OCI-LY3 (cell line): ENCODE measurements around the gene TNNC2.

Experiments
- H2AFZ ChIP-seq: fragments of 200-600, 300-600 bp; shearing (Covaris generic); 2 replicates; pipeline ENCODE4 v1.6.0; 2014; ENCODE audit warnings: antibody characterized with exemption, low read depth, low read length
- H3K27ac ChIP-seq: fragments of 200-600, 300-600 bp; sonication (generic); 2 replicates; pipeline ENCODE4 v1.5.1; 2014; ENCODE audit warnings: mild to moderate bottlenecking, low read length, moderate library complexity, mixed read lengths
- H3K27me3 ChIP-seq: fragments of 200-600, 300-600 bp; sonication (generic); 2 replicates; pipeline ENCODE4 v1.6.1; 2014; ENCODE audit warnings: low read depth, low read length, mixed read lengths
- H3K36me3 ChIP-seq: fragments of 200-600, 300-600 bp; sonication (generic); replicated peaks from 2 replicates; pipeline ENCODE3; 2014; ENCODE audit warnings: low read depth, low read length, mixed read lengths
- H3K4me1 ChIP-seq: fragments of 300-600, 200-600 bp; sonication (generic); 2 replicates; pipeline ENCODE4 v1.6.1; 2014; ENCODE audit warnings: low read length, mixed read lengths
- H3K4me2 ChIP-seq: fragments of 200-600, 300-600 bp; sonication (generic); 2 replicates; pipeline ENCODE4 v1.6.1; 2014; ENCODE audit warnings: low read length, mixed read lengths
- H3K4me3 ChIP-seq: fragments of 300-600, 200-600 bp; sonication (generic); 2 replicates; pipeline ENCODE4 v1.5.1; 2014; ENCODE audit warnings: antibody characterized with exemption, mild to moderate bottlenecking, low read length, moderate library complexity
- H3K79me2 ChIP-seq: fragments of 300-600, 200-600 bp; shearing (Covaris generic); 2 replicates; pipeline ENCODE4 v1.6.1; 2014; ENCODE audit warnings: mild to moderate bottlenecking, low read length, mixed read lengths
- H3K9ac ChIP-seq: fragments of 300-600, 200-600 bp; shearing (Covaris generic); 2 replicates; pipeline ENCODE4 v1.6.0; 2014; ENCODE audit warnings: mild to moderate bottlenecking, low read length, moderate library complexity
- H3K9me3 ChIP-seq: fragments of 200-600, 300-600 bp; shearing (Covaris generic); 2 replicates; pipeline ENCODE4 v1.6.1; 2014; ENCODE audit warnings: low read length, mixed read lengths; ENCODE audit not compliant: insufficient read depth
- H4K20me1 ChIP-seq: fragments of 200-600, 300-600 bp; sonication (generic); 2 replicates; pipeline ENCODE4 v1.6.1; 2016; ENCODE audit warnings: low read length, mixed read lengths; ENCODE audit not compliant: insufficient read depth
- CTCF ChIP-seq: fragments of 200-600, 300-600 bp; sonication (generic); IDR thresholded peaks from 2 replicates; pipeline ENCODE4 v1.5.1; 2014; ENCODE audit warnings: antibody characterized with exemption, low read length, low read depth
- EZH2phosphoT487 ChIP-seq: fragments of 200-600 bp; shearing (Covaris generic); IDR thresholded peaks from 2 replicates; pipeline ENCODE4 v1.6.1; 2018; ENCODE audit warnings: antibody characterized with exemption, mixed run types, low read depth

The TNNC2 gene

GRCh38 chr20:45848969-45849582 lies 22.0 kb upstream of the TNNC2 start:
- Histone ChIP-seq H3K36me3 (peaks cover 6% of the 10 kb centered on the region), H4K20me1 (no peaks in the 10 kb centered on the region), H3K27ac (no peak overlapping the region), H3K4me3 (no peak overlapping the region), H2AFZ (no peak overlapping the region), H3K79me2 (no peaks in the 10 kb centered on the region), H3K9ac (no peak overlapping the region), H3K4me1 (no peaks in the 10 kb centered on the region), H3K4me2 (no peak overlapping the region), H3K27me3 (no peaks in the 10 kb centered on the region), H3K9me3 (no peaks in the 10 kb centered on the region)
- no peak for TF ChIP-seq CTCF
- TF ChIP-seq EZH2phosphoT487 = no peak

GRCh38 chr20:45848421-45848820 lies 21.3 kb upstream of the TNNC2 start:
- TF ChIP-seq EZH2phosphoT487 (no peak), CTCF (no peak)
- no peaks in the 10 kb centered on the region for H4K20me1 ChIP-seq
- H3K36me3 ChIP-seq = peaks cover 9% of the 10 kb centered on the region
- no peaks in the 10 kb centered on the region for H3K4me1 ChIP-seq
- H3K79me2 ChIP-seq = no peaks in the 10 kb centered on the region
- no peak overlapping the region for H3K27ac ChIP-seq
- H3K27me3 ChIP-seq = no peaks in the 10 kb centered on the region
- H3K9ac ChIP-seq = no peak overlapping the region
- H3K4me2 ChIP-seq = no peak overlapping the region
- no peak overlapping the region for H3K4me3 ChIP-seq
- no peak overlapping the region for H2AFZ ChIP-seq
- H3K9me3 ChIP-seq = no peaks in the 10 kb centered on the region

DNA sequence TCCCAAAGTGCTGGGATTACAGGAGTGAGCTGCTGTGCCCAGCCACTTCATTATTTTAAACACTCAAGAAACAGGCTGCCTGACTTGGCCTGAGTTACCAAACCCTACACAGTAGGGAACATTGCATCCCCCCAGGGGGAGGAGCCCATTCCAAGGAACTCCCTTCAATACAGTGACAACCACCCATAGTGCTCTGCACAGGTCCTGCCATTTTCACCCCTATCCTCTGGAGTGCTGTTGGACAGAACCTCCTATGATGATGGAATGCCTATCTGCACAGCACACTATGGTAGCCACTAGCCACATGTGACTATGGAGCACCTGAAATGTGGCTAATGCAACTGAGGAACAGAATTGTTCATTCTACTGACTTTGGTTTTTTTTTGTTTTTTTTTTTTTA lies 18.3 kb upstream of the TNNC2 start:
- H3K9me3 ChIP-seq = no peaks in the 10 kb centered on the region
- no peak overlapping the region for H3K4me2 ChIP-seq
- H3K36me3 ChIP-seq = peaks cover 18% of the 10 kb centered on the region
- H3K4me1 ChIP-seq = peaks cover 16% of the 10 kb centered on the region
- H3K27me3 ChIP-seq = no peaks in the 10 kb centered on the region
- no peak overlapping the region for H3K27ac ChIP-seq
- H4K20me1 ChIP-seq = no peaks in the 10 kb centered on the region
- H3K79me2 ChIP-seq = no peaks in the 10 kb centered on the region
- H3K4me3 ChIP-seq = no peak overlapping the region
- no peak overlapping the region for H3K9ac ChIP-seq
- H2AFZ ChIP-seq = no peak overlapping the region
- TF ChIP-seq EZH2phosphoT487 = no peak
- TF ChIP-seq CTCF = no peak

GRCh38 chr20:45843506-45843905 lies 16.4 kb upstream of the TNNC2 start:
- Histone ChIP-seq H3K79me2 (no peaks in the 10 kb centered on the region), H3K4me1 (peaks cover 21% of the 10 kb centered on the region), H3K9ac (no peak overlapping the region), H3K4me3 (no peak overlapping the region), H3K4me2 (no peak overlapping the region), H3K27me3 (no peaks in the 10 kb centered on the region), H3K9me3 (no peaks in the 10 kb centered on the region), H4K20me1 (no peaks in the 10 kb centered on the region), H3K27ac (no peak overlapping the region), H2AFZ (no peak overlapping the region), H3K36me3 (peaks cover 18% of the 10 kb centered on the region)
- no peak for TF ChIP-seq CTCF
- TF ChIP-seq EZH2phosphoT487 = no peak
